Myocyte (in vitro differentiated cells): Measurements from ENCODE around the gene MLEC. TPM values are rescaled to one million over a fixed set of nuclear protein-coding genes. Genes with fewer than 3 reads are reported as not detected.
"Not testable (repeated sequence)": the region's sequence is repeated elsewhere in the genome, so short reads cannot be mapped to it uniquely, and the experiment has no call there.

ENCODE experiments used
- DNase-seq: peaks from one replicate; pipeline ENCODE4 v3.0.0-alpha.2; 2012; ENCODE audit warnings: low read depth
- total RNA-seq: library from RNA; depleted of rRNA; stranded (reverse); fragments of >200 nt; gene quantifications from 2 replicates; pipeline ENCODE4 v1.2.3, GENCODE V29; 2014

The MLEC gene
- total RNA-seq, 1 donor from 2014 or later, result 115 TPM

GRCh38 chr12:120720234-120720986, 33.5 kb downstream of the MLEC start:
- DNase-seq, result peak; percentile 75

- DNase-seq, result no peak
These were observed 34.2 kb downstream of the MLEC start for GRCh38 chr12:120720987-120721801.

DNA sequence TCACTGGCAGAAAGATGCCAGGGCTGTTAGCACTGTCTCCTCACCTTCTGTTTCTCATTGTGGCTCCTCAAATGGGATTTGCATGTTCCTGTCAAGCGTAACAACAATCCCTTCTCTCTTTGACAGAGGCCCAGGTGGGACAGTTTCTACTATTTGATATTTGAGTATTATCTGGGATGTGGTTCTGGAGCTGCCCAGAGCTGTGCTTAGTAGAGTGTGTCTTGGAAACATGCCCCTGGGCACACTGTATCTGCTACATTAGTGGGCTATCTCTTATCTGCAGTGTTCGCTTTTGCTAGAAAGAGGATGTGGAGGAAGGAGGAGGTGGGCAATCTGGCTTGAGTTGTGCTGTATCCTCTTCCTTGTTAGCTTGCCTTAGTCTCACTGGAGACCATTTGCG, 34.9 kb downstream of the MLEC start:
- no peak for DNase-seq

GRCh38 chr12:120722784-120723183, 35.8 kb downstream of the MLEC start:
- DNase-seq, result no peak

DNA sequence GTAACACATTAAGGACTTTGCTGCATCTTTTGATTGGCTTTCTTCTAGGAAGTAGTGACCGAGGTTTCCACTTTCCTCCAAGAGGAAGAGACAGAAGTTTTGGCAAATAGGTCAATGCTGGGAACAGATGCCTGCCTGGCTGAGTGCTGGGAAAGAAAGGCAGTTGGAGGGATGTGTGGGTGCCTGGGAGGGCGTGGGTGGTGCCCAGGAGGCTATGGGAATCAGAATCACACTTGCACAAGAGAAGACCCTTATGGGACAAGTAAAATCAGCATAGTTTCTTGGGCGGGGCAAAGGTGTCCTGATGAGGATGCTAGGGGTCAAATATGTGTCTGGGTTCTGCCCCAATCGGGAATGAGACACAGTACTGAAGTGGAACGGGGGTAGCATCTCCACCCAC, 37.8 kb downstream of the MLEC start:
- DNase-seq, result no peak

GRCh38 chr12:120725151-120725658, 38.3 kb downstream of the MLEC start:
- DNase-seq, result no peak

DNA sequence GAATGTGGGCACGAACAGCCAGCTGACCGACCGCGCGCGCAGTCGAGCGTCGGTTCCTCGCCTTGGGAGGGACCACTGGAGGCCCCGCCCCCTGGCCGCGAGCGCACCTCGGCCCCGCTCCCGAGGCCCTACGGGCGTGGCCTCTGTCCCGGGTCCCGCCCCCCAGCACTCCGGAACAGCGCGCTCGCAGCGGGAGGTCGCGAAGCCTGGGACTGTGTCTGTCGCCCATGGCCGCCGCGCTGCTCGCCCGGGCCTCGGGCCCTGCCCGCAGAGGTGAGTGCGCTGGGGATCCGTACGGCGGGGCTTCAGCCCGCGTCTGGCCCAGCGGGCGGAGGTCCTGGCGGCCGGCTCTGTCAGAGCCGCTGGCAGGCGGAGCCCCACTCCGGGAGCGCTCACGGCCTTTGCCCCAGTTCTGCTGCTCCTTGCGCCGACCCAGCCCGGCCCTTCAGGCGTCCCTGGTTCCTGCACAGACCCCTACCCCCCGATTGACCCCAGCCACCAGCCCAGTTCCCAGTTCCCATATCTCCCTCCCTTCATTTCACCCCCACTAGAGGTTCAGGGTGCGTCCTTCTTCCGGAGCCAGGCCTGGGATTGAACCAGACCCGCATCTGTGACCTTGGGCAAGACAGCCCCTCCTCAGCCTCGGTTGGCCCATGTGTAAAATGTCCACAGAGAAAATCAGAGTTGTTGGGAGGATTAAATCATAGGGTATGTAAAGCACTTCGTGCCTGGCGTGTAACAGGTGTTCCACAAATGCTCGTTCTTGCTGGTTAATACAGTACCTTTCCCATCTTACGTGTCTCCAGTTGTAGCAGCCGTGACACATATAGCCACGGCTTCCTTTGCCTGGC, 38.9 kb downstream of the MLEC start, which contains the start of gene ACADS:
Gene ACADS, plus strand, starts transcription at position 168 of the 851 bp plus-strand sequence. Its CDS starts 60 bp downstream, at position 228.
- peak; percentile 86 for DNase-seq

DNA sequence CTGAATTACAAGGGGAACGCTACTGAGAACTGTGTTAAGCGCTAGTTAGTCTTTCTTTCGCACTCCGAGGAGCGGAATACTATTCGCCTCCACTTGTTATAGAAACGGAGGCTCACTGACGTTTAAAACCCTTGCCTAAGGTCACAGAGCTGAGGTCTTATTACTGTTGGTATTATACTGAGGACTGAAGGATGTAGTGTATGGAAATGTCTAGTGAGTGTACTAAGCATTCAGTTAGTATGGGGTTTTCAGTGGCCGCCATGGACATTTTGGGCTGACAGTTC, 39.5 kb downstream of the MLEC start:
- no peak for DNase-seq

GRCh38 chr12:120726961-120727360, 40.0 kb downstream of the MLEC start:
- no peak for DNase-seq

- not testable (repeated sequence) for DNase-seq
These were observed 45.2 kb downstream of the MLEC start for GRCh38 chr12:120732198-120732597.

GRCh38 chr12:120733574-120733973, 46.6 kb downstream of the MLEC start:
- DNase-seq, result no peak

DNA sequence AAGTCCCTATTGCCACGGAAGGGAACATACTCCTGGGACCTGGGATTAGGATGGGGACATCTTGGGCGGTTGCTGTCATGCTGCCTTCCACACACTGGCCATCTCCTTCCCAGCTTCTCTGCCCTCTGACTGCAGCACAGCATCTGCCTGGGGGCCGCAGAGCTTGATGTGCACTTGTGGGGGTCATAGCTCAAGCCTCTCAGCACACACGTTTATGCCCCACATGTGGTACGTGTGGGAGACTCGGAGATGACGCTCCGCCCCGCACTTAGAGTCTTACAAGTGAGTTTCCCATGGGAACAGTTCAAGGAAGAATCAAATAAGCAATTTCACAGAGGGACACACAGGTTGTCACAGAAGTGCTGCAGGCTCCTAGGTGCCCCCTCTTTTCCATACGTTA, 47.3 kb downstream of the MLEC start:
- no peak for DNase-seq

GRCh38 chr12:120735181-120735580, 48.2 kb downstream of the MLEC start:
- no peak for DNase-seq

GRCh38 chr12:120736404-120737331, 49.7 kb downstream of the MLEC start:
- DNase-seq, result no peak

DNA sequence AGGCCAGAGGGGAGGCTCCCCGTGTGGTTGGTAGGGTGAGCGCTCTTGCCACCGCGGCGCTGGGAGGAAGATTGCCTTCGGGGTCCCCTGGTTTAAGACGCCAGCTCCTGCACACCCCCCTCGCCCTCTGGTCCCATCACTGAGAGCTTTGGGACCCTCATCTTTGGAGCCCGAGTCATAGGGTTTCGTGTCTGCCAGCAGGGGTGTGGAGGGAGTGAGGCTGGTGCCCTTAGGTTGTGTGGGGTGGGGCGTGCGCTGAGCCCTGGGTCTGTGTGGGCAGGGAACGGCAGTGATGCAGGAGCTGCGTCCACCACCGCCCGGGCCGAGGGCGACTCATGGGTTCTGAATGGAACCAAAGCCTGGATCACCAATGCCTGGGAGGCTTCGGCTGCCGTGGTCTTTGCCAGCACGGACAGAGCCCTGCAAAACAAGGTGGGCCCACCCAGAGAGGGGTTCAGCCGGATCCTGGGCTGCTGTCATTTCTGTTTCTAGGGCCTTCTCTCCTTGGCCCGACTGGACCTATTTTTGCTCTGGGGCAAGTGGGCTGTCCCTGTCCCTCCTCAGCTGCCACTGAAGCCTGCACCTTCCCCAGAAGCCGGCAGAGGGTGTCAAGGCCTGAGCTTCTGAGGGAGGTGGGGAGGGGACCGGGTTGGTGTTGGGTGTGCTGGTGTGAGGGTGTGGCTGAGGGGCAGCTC, 50.8 kb downstream of the MLEC start:
- DNase-seq, result peak; percentile 23

GRCh38 chr12:120738252-120739030, 51.5 kb downstream of the MLEC start:
- DNase-seq, result peak; percentile 52

DNA sequence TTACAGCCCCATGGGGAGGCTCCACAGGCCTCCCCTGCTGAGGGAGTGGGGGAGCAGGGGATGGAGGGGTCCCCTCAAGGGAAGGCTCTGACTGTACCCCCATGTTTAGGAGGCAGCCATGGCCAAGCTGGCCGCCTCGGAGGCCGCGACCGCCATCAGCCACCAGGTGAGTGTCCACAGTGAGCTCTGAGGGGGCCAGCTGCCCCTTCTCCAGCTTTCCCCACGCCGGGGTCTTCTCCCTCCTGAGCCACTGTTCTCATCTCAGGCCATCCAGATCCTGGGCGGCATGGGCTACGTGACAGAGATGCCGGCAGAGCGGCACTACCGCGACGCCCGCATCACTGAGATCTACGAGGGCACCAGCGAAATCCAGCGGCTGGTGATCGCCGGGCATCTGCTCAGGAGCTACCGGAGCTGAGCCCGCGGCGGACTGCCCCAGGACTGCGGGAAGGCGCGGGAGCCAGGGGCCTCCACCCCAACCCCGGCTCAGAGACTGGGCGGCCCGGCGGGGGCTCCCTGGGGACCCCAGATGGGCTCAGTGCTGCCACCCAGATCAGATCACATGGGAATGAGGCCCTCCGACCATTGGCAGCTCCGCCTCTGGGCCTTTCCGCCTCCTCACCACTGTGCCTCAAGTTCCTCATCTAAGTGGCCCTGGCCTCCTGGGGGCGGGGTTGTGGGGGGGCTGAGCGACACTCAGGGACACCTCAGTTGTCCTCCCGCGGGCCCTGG, 52.2 kb downstream of the MLEC start:
- no peak for DNase-seq
